GM20000 (cell line): ENCODE measurements around the gene CCL17.
"Not testable (repeated sequence)": the region's sequence is repeated elsewhere in the genome, so short reads cannot be mapped to it uniquely, and the experiment has no call there.

Source experiments
- DNase-seq: peaks from one replicate; pipeline ENCODE4 v3.0.0; 2012; ENCODE audit warnings: low spot score
- TF ChIP-seq, protein P1 (sequence below): IDR thresholded peaks from 2 replicates; pipeline ENCODE4 v1.5.1; 2012; ENCODE audit warnings: mild to moderate bottlenecking, control low read depth; ENCODE audit errors: extremely low read depth, missing control alignments

Gene CCL17

GRCh38 chr16:57427824-57428223 is 23.3 kb downstream of the CCL17 start:
- DNase-seq, result no peak
- TF ChIP-seq, protein P1, sequence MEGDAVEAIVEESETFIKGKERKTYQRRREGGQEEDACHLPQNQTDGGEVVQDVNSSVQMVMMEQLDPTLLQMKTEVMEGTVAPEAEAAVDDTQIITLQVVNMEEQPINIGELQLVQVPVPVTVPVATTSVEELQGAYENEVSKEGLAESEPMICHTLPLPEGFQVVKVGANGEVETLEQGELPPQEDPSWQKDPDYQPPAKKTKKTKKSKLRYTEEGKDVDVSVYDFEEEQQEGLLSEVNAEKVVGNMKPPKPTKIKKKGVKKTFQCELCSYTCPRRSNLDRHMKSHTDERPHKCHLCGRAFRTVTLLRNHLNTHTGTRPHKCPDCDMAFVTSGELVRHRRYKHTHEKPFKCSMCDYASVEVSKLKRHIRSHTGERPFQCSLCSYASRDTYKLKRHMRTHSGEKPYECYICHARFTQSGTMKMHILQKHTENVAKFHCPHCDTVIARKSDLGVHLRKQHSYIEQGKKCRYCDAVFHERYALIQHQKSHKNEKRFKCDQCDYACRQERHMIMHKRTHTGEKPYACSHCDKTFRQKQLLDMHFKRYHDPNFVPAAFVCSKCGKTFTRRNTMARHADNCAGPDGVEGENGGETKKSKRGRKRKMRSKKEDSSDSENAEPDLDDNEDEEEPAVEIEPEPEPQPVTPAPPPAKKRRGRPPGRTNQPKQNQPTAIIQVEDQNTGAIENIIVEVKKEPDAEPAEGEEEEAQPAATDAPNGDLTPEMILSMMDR, result no peak

DNA sequence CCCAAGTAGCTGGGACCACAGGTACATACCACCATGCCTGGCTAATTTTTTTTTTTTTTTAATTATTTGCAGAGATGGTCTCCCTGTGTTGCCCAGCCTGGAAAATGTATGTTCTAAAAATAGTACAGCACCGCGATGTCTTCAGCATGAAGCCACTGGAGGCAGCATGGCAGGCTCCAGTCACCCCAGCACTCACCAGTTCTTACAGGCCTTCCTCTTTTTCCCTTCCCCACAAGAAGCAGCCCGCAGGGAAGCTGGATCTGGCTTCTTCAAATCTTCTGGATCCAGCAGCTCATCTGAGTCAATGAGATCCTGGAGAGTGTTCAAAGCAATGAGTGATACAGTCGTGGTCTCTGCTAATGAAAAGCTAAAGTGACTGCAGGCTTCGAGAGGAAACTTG is 26.4 kb downstream of the CCL17 start:
- no peak for DNase-seq
- TF ChIP-seq, protein P1, result no peak

GRCh38 chr16:57432505-57432904 is 27.9 kb downstream of the CCL17 start:
- no peak for DNase-seq
- TF ChIP-seq, protein P1, result no peak

GRCh38 chr16:57432989-57433388 is 28.4 kb downstream of the CCL17 start:
- TF ChIP-seq, protein P1, result no peak
- no peak for DNase-seq

- DNase-seq, result no peak
- TF ChIP-seq, protein P1, result no peak
Measured at GRCh38 chr16:57434003-57434402, 29.4 kb downstream of the CCL17 start.

- no peak for DNase-seq
- TF ChIP-seq, protein P1, result no peak
Measured at GRCh38 chr16:57435838-57436237, 31.3 kb downstream of the CCL17 start.

DNA sequence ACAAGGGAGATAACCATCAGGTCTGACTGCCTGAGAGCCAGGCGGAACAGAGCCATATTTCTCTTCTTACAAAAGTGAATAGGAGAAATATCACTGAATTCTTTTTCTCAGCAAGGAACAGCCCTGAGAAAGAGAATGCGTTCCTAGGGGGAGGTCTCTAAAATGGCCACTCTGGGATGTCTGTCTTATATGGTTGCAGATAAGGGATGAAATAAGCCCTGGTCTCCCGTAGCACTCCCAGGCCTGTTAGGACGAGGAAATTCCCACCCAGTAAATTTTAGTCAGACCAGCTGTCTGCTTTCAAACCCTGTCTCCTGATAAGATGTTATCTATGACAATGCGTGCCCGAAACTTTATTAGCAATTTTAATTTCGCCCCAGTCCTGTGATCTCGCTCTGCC is 35.4 kb downstream of the CCL17 start:
- not testable (repeated sequence) for DNase-seq

GRCh38 chr16:57440551-57440950 is 36.0 kb downstream of the CCL17 start:
- DNase-seq, result not testable (repeated sequence)

DNA sequence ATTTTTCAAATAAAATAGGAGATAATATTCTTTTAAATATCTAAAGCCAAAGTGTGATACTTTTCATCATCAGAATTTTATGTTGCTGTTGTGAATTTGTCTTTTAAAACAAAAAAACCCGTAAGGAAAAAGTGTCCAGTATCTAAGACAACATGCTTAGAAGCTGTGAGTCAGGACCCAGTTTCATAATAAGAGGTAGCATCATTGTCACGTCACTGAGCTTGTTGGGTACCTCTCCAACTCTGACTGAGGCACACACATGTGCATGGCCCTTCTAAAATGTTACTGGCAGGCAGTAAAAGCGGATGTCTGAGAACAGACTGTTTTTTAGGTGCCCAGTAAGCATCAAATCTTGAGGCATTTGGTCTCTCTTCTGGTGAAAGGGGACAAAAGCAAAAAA is 40.1 kb downstream of the CCL17 start:
- TF ChIP-seq, protein P1, result no peak
- DNase-seq, result no peak
